ENCODE results near the gene VSX2.

Gene VSX2

DNA sequence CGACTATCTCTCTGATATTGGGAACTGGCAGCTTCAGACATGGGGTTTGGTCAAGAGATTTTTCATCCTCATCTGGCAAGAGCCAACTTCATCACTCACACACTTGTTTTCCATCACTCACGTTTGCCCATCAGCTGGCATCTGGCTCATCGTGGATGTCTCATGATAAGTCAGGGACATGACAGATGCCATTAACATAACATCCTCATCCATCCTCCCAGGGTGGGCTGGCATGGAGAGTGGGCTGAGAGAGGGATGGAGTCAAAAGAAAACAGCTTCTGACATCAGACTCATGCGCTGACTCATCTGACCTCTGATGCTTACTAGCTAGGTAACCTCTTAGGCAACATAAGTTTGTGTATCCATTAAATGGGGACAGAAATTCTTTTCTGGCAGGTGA, 1.8 kb upstream of the VSX2 start:
- Histone ChIP-seq H3K36me3 (ENCODE audit: insufficient read depth, low read length) (no peaks in the 10 kb centered on the region), H3K9ac (ENCODE audit: low read depth, low read length) (no peak overlapping the region), H3K4me1 (ENCODE audit: control insufficient read depth, insufficient read depth, low read length) (peaks cover 9% of the 10 kb centered on the region), H3K4me3 (ENCODE audit: low read length) (no peak overlapping the region), H3K9me3 (replicated peaks; ENCODE audit: low read length) (no peaks in the 10 kb centered on the region), H3K27me3 (ENCODE audit: control insufficient read depth, insufficient read depth, low read length) (peaks cover 80% of the 10 kb centered on the region), H3K4me2 (ENCODE audit: low read length) (no peak overlapping the region)

DNA sequence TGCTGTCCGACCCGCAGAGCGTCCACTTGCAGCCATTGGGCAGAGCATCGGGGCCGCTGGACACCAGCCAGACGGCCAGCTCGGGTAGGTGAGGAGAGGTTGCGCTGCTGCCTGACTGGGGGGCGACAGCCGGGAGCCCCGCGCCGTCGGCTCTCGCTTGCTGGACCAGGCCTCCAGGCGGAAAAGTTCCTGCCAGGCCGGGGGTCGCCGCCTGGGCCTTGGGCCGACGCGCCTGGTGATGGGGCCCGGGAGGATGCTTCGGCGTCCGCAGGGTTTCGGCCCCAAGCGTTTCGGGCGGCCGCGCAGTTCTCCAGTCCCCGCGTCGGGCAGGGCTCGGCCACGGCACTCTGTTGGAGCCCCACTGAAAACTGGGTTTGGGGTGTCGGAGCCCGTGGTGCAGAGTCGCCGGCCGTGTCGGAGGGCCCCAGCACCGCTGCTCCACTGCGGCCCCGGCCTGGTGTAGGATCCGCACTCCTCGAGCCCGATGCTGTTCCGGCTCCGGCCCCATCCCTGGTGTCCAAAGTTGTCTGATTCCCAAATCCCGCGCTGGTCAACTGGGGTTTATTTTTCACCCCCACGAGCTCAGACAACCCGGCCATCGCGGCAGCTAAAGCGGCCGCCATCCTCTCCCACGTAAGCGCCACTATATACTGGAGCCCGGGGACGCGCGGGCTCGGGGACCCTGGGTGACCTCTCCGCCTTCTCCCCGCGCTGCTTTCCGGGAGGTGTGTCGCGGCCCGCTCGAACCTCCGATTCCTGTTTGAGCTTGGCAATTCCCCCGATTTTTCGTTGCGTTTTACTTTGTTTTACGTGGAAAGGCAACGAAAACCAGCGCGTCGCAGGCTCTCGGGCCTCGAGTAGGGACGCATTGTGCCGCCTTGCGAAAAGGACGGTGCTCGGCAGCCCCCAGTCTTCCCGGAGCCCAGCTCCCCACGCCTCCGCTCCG, 872 bp downstream of the VSX2 start:
- Histone ChIP-seq H3K4me2 (ENCODE audit: low read length) (peak overlapping the region; percentile 67), H3K36me3 (ENCODE audit: insufficient read depth, low read length) (no peaks in the 10 kb centered on the region), H3K4me3 (ENCODE audit: low read length) (peak overlapping the region; percentile 13), H3K9me3 (replicated peaks; ENCODE audit: low read length) (no peaks in the 10 kb centered on the region), H3K27me3 (ENCODE audit: control insufficient read depth, insufficient read depth, low read length) (peaks cover 86% of the 10 kb centered on the region), H3K4me1 (ENCODE audit: control insufficient read depth, insufficient read depth, low read length) (peaks cover 9% of the 10 kb centered on the region), H3K9ac (ENCODE audit: low read depth, low read length) (no peak overlapping the region)

DNA sequence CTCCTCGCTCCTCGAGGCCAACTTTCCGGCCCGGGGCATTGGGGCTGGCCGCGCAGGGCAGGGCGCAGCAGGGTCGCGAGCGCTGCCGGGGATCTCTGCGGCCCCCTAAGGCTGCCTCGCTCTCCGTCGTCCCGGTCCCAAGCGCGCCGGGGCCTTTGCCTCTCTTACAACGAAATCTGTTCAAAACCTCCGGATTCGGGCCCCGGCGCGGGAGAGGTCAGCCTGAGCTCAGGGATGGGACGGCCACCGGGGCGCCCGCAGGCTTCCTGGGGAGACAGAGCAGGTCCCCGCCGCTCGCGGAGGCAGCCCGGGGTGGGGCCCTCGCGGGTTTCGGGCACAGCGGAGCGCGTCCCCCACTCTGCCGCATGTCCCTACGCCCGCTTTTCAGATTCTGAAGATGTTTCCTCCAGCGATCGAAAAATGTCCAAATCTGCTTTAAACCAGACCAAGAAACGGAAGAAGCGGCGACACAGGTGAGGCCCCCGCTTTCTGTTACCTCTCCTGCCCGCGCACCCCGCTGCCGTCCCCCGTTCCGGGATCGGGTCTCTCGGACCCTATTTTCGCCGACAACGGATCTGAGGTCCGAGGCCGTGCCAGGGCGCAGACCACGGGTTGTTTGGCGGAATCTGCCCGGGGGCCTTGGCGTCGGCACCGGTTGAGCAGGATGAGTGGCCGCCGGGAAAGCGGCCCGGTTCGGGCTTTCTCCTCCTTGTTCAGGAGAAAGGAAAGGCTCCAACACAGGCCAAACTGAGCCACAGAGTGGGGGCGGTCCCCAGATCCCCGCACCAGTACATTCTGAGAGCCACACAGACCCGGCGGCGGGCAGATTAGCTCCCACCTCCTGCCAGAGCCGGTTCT, 1.8 kb downstream of the VSX2 start:
- Histone ChIP-seq H3K36me3 (ENCODE audit: insufficient read depth, low read length) (no peaks in the 10 kb centered on the region), H3K9me3 (replicated peaks; ENCODE audit: low read length) (no peaks in the 10 kb centered on the region), H3K4me3 (ENCODE audit: low read length) (peak overlapping the region; percentile 13), H3K4me1 (ENCODE audit: control insufficient read depth, insufficient read depth, low read length) (peaks cover 9% of the 10 kb centered on the region), H3K9ac (ENCODE audit: low read depth, low read length) (no peak overlapping the region), H3K4me2 (ENCODE audit: low read length) (peak overlapping the region; percentile 67), H3K27me3 (ENCODE audit: control insufficient read depth, insufficient read depth, low read length) (peaks cover 90% of the 10 kb centered on the region)

DNA sequence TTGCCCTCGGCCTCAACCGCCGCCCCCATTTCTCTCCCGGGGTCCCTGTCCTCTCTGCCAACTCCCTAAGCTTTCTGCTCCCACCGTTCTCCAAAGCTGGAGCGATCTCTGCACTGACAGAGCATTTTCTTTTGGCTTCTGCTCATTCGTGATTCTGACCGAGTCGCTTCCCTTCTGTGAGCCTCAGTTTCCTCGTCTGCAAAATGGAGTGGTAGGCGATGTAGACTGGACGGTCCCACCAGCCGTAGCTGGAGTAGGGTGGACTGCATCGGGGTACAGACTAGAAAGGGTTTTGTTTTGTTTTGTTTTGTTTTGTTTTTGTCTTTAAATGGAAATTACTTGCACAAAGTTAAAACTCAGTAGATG, 2.4 kb downstream of the VSX2 start:
- no peaks in the 10 kb centered on the region for H3K36me3 ChIP-seq (ENCODE audit: insufficient read depth, low read length)
- H3K27me3 ChIP-seq (ENCODE audit: control insufficient read depth, insufficient read depth, low read length), result peaks cover 96% of the 10 kb centered on the region
- no peak overlapping the region for H3K9ac ChIP-seq (ENCODE audit: low read depth, low read length)
- no peak overlapping the region for H3K4me2 ChIP-seq (ENCODE audit: low read length)
- no peaks in the 10 kb centered on the region for H3K9me3 ChIP-seq (replicated peaks; ENCODE audit: low read length)
- no peak overlapping the region for H3K4me3 ChIP-seq (ENCODE audit: low read length)
- peaks cover 9% of the 10 kb centered on the region for H3K4me1 ChIP-seq (ENCODE audit: control insufficient read depth, insufficient read depth, low read length)

DNA sequence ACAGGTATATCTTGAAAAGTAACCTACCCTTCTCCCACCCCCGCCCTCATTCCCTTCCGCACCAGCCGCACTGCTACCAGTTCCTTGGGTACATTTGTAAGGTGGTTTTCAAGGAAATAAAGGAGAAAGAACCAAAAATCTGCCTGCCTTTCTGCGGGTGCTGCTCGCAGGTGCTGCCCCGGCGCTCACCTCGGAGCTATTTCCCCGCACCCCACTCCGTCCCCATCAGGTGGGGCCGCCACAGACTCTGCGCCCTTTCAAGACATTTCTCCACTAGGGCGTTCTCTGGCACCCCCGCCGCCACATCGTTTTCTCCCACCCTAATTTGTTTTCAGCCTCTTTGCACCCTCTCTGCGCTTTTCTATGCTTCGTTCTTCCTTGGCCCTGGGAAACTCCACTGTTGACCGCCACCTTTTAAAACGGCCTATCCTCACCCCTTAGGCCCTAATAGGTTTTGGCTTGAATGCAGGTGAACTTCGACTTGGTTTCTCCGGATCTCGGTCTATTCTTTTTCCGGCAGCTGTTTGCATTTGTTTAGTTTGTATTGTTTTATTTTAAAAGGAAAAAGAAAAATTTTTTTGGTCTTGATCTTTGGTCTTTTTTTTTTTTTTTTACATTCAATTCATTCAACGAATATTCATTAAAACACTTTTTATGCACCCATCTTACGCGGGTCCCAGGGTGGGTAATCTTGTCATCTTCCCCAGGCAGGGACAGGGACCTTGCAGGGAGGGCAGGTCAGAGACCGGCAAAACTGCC, 3.0 kb downstream of the VSX2 start:
- Histone ChIP-seq H3K4me3 (ENCODE audit: low read length) (no peak overlapping the region), H3K36me3 (ENCODE audit: insufficient read depth, low read length) (no peaks in the 10 kb centered on the region), H3K9me3 (replicated peaks; ENCODE audit: low read length) (no peaks in the 10 kb centered on the region), H3K4me1 (ENCODE audit: control insufficient read depth, insufficient read depth, low read length) (peaks cover 9% of the 10 kb centered on the region), H3K9ac (ENCODE audit: low read depth, low read length) (no peak overlapping the region), H3K27me3 (ENCODE audit: control insufficient read depth, insufficient read depth, low read length) (peaks cover 99% of the 10 kb centered on the region), H3K4me2 (ENCODE audit: low read length) (no peak overlapping the region)

DNA sequence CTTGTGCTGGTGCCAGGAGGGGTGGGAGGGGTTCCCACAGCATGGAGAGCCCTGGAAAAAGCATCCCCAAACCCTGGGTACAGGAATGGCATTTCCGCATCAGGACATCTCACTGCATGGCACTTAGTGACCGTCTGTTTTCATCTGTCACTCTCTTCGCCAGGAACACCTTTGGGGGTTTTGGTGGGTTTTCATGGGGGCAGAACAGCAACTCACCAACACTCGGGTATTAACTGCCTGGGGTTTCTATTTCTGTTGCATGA, 3.5 kb downstream of the VSX2 start:
- H3K4me2 ChIP-seq (ENCODE audit: low read length), result no peak overlapping the region
- peaks cover 99% of the 10 kb centered on the region for H3K27me3 ChIP-seq (ENCODE audit: control insufficient read depth, insufficient read depth, low read length)
- H3K4me3 ChIP-seq (ENCODE audit: low read length), result no peak overlapping the region
- H3K36me3 ChIP-seq (ENCODE audit: insufficient read depth, low read length), result no peaks in the 10 kb centered on the region
- H3K9me3 ChIP-seq (replicated peaks; ENCODE audit: low read length), result no peaks in the 10 kb centered on the region
- peaks cover 9% of the 10 kb centered on the region for H3K4me1 ChIP-seq (ENCODE audit: control insufficient read depth, insufficient read depth, low read length)
- no peak overlapping the region for H3K9ac ChIP-seq (ENCODE audit: low read depth, low read length)

DNA sequence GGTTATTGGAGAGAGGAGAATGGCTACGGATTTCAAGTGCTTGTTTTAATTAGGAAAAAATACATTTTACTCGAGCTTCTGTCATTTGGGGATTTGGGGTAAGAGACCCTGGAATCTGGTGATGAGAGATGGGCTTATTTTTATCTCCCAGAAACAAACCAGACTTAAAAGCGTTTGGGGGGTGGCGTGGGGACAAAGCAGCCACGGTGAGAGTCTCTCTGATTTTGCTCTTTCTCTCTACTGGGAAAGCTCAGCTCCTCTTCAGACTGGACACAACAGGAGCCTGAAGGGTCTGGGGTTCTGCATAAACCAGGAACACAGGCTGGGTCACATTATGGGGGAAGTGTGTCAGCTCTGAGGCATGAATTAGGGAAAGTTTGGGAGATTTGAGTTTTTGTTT, 3.8 kb downstream of the VSX2 start:
- H3K9ac ChIP-seq (ENCODE audit: low read depth, low read length), result no peak overlapping the region

DNA sequence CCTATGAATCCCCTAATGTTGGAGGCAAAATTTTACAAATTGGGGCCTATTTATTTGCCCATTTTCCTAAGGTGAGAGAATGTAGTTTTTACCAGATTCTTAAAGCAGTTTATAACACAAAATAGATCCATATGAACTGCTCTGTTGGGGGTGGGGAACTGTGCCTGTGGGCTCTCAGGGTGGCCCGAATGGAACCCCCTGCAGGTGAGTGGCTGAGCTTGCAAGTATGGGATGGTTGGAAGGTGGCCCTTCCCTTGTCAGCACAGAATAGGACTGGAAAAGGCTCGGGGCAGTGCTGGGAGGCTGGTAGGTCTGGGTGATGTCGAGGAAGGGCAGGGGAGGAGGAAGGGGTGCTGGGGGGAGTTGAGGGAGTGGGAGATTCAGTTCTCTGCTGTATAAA, 4.9 kb downstream of the VSX2 start:
- no peaks in the 10 kb centered on the region for H3K36me3 ChIP-seq (ENCODE audit: insufficient read depth, low read length)
- H3K9ac ChIP-seq (ENCODE audit: low read depth, low read length), result no peak overlapping the region
- no peak overlapping the region for H3K4me2 ChIP-seq (ENCODE audit: low read length)
- H3K4me1 ChIP-seq (ENCODE audit: control insufficient read depth, insufficient read depth, low read length), result peaks cover 9% of the 10 kb centered on the region
- no peak overlapping the region for H3K4me3 ChIP-seq (ENCODE audit: low read length)
- no peaks in the 10 kb centered on the region for H3K9me3 ChIP-seq (replicated peaks; ENCODE audit: low read length)
- H3K27me3 ChIP-seq (ENCODE audit: control insufficient read depth, insufficient read depth, low read length), result peaks cover 99% of the 10 kb centered on the region

More for the DNA sequence above, 3.8 kb downstream of the VSX2 start:
- Histone ChIP-seq H3K9me3 (replicated peaks; ENCODE audit: low read length) (no peaks in the 10 kb centered on the region), H3K36me3 (ENCODE audit: insufficient read depth, low read length) (no peaks in the 10 kb centered on the region), H3K4me3 (ENCODE audit: low read length) (no peak overlapping the region), H3K4me1 (ENCODE audit: control insufficient read depth, insufficient read depth, low read length) (peaks cover 9% of the 10 kb centered on the region), H3K27me3 (ENCODE audit: control insufficient read depth, insufficient read depth, low read length) (peaks cover 99% of the 10 kb centered on the region), H3K4me2 (ENCODE audit: low read length) (no peak overlapping the region)

DNA sequence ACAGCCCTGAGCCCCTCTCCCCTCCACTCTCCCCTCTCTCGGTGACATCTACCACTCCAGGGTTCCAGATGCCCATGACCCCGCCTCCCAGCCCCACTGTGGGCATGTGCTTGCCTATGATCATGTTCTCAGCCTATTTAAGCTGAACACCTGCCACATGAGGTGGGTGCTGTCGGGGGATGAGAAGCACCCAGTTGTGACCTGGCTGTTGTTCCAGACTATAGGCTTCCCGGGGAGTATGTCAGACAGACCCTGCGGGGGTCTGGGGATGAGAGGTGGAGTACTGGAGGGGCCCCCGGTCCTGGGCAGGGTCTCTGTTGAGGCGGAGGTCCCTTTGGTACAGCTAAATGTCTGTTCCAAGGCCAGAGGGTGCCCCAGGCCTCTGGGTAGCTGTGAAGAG, 6.0 kb downstream of the VSX2 start:
- H3K27me3 ChIP-seq (ENCODE audit: control insufficient read depth, insufficient read depth, low read length), result peaks cover 94% of the 10 kb centered on the region
- no peak overlapping the region for H3K4me3 ChIP-seq (ENCODE audit: low read length)
- peaks cover 8% of the 10 kb centered on the region for H3K4me1 ChIP-seq (ENCODE audit: control insufficient read depth, insufficient read depth, low read length)
- H3K9ac ChIP-seq (ENCODE audit: low read depth, low read length), result no peak overlapping the region
- H3K4me2 ChIP-seq (ENCODE audit: low read length), result no peak overlapping the region
- H3K9me3 ChIP-seq (replicated peaks; ENCODE audit: low read length), result no peaks in the 10 kb centered on the region
- H3K36me3 ChIP-seq (ENCODE audit: insufficient read depth, low read length), result no peaks in the 10 kb centered on the region

DNA sequence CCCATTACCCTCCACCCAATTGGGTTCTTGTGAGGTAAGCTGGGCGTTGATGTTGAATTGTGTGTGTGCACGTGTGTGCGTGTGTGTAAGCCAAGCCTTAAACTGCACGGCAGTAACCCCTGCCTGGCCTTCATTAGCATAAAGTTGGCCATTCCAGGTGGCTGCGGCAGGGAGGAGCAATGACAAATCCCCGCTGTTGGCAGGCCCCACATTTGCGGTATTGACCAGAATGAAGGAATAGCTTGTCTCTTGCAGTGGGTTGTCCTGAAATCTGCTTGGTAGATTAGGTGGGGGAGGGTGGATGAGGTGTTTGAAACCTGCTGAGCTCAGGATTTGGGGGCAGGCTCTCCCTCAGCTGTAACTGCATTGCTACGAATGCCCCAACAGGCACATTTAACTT, 7.3 kb downstream of the VSX2 start:
- Histone ChIP-seq H3K4me2 (ENCODE audit: low read length) (no peak overlapping the region), H3K9me3 (replicated peaks; ENCODE audit: low read length) (no peaks in the 10 kb centered on the region), H3K27me3 (ENCODE audit: control insufficient read depth, insufficient read depth, low read length) (peaks cover 81% of the 10 kb centered on the region), H3K4me3 (ENCODE audit: low read length) (no peak overlapping the region), H3K9ac (ENCODE audit: low read depth, low read length) (no peak overlapping the region), H3K4me1 (ENCODE audit: control insufficient read depth, insufficient read depth, low read length) (no peaks in the 10 kb centered on the region), H3K36me3 (ENCODE audit: insufficient read depth, low read length) (no peaks in the 10 kb centered on the region)

DNA sequence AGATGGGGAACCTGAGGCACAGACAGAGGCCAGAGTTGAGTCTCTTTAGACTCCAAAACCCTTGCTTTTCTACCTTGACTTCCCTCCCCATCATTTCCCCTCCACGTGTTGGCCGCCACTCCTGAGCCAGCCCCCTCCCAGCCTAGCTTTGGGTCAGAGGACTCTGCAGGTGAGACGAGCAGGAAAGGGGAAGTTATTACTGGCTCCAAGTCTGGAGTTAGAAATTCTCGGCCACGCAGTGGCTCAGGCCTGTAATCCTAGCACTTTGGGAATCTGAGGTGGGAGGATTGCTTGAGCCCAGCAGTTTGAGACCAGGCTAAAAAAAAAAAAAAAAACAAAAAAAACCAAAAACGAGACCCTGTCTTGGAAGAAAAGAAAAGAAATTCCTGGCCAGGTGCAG, 8.8 kb downstream of the VSX2 start:
- Histone ChIP-seq H3K27me3 (ENCODE audit: control insufficient read depth, insufficient read depth, low read length) (peaks cover 71% of the 10 kb centered on the region), H3K9me3 (replicated peaks; ENCODE audit: low read length) (no peaks in the 10 kb centered on the region), H3K4me3 (ENCODE audit: low read length) (no peak overlapping the region), H3K36me3 (ENCODE audit: insufficient read depth, low read length) (no peaks in the 10 kb centered on the region), H3K9ac (ENCODE audit: low read depth, low read length) (no peak overlapping the region), H3K4me1 (ENCODE audit: control insufficient read depth, insufficient read depth, low read length) (no peaks in the 10 kb centered on the region), H3K4me2 (ENCODE audit: low read length) (no peak overlapping the region)

Measured in skeletal muscle satellite cell (primary cell).